Measurements from ENCODE around the gene HDAC10.

DNA sequence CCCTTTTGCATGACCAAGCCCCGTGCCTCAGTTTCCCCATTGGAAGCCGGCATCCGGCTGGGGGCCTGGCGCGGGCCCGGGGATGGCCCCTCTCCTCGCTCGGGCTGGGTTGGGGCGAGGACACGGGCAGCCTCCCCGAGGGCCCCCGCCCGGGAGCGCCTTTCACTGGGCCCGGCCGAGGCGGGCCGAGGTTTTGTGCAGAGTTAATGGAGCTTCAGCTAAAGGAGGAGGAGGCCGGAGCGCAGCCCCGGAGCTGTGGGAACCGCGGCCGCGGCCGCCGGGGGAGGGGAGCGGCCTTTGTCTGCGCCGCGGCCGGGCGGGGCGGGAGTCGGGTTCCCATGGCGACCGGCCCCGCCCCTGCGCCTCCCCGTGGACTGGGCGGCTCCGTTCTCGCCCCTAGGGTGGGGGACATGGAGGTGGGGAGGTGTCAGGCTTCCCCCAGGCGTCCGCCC is 20.5 kb upstream of the HDAC10 start:
- TF ChIP-seq, protein P1, sequence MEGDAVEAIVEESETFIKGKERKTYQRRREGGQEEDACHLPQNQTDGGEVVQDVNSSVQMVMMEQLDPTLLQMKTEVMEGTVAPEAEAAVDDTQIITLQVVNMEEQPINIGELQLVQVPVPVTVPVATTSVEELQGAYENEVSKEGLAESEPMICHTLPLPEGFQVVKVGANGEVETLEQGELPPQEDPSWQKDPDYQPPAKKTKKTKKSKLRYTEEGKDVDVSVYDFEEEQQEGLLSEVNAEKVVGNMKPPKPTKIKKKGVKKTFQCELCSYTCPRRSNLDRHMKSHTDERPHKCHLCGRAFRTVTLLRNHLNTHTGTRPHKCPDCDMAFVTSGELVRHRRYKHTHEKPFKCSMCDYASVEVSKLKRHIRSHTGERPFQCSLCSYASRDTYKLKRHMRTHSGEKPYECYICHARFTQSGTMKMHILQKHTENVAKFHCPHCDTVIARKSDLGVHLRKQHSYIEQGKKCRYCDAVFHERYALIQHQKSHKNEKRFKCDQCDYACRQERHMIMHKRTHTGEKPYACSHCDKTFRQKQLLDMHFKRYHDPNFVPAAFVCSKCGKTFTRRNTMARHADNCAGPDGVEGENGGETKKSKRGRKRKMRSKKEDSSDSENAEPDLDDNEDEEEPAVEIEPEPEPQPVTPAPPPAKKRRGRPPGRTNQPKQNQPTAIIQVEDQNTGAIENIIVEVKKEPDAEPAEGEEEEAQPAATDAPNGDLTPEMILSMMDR (IDR thresholded peaks at IDR 0.05), result no peak
- no peak for TF ChIP-seq EP300 (IDR thresholded peaks at IDR 0.05)

Data from tibial nerve (tissue), 4 donors.